ENCODE results near the gene SUSD3.

The SUSD3 gene

DNA sequence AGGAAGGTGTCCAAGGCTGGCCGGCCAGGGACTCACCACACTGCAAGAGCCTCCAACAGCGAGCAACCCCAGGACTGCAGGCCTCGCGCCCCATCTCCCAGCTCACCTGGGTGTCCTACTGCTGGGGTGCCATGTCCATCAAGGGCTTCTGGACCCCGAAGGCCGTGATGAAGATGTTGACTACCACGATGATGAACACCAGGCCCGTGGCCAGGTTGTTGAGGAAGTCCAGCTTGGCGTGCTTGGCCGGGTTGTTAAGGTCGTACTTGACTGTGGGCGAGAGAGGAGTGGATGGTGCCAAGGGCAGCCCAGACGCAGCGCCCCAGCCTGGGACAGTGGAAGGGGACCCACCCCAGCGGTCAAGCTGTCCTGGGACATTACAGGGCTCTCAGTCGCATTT is 66.3 kb downstream of the SUSD3 start:
- no peak for DNase-seq (ENCODE audit: low read depth)
- H3K4me3 ChIP-seq (ENCODE audit: low read depth, low read length), result no peak overlapping the region
- TF ChIP-seq CTCF (IDR thresholded peaks at IDR 0.05; ENCODE audit: low read depth, low read length, missing control alignments), result no peak

- no peak for DNase-seq (ENCODE audit: low read depth)
- H3K4me3 ChIP-seq (ENCODE audit: low read depth, low read length), result no peak overlapping the region
- TF ChIP-seq CTCF (IDR thresholded peaks at IDR 0.05; ENCODE audit: low read depth, low read length, missing control alignments), result no peak
Observed at GRCh38 chr9:93125331-93125894, 66.9 kb downstream of the SUSD3 start.

DNA sequence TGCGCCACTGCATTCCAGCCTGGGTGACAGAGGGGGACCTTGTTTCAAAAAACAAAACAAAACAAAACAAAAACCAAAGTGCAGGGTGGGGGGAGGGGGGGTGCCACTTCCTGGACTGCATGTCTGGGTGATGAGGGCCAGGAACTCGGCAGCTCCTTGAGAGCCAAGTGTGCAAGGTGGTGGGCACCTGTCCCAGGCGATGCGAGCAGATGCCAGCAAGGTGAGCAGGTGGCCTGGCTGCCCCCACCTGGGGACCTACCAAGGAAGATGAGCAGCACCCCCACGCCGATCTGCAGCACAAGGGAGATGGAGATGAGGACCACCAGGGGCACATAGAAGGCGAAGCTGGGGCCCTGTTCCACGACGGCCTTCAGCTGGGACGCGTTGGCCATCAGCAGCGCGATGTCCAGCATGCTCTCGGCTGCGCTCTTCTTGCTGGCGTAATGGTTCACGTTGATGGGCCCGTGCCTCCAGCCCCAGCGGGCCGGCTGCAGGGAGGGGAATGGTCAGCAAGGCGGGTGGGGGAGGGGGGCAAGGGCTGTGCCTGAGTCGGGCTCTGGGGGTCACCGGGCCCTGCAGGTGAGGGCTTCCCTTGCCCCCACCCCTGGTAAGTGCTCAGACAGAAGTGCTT is 67.8 kb downstream of the SUSD3 start:
- TF ChIP-seq CTCF (IDR thresholded peaks at IDR 0.05; ENCODE audit: low read depth, low read length, missing control alignments), result no peak
- no peak overlapping the region for H3K4me3 ChIP-seq (ENCODE audit: low read depth, low read length)
- DNase-seq (ENCODE audit: low read depth), result no peak

DNA sequence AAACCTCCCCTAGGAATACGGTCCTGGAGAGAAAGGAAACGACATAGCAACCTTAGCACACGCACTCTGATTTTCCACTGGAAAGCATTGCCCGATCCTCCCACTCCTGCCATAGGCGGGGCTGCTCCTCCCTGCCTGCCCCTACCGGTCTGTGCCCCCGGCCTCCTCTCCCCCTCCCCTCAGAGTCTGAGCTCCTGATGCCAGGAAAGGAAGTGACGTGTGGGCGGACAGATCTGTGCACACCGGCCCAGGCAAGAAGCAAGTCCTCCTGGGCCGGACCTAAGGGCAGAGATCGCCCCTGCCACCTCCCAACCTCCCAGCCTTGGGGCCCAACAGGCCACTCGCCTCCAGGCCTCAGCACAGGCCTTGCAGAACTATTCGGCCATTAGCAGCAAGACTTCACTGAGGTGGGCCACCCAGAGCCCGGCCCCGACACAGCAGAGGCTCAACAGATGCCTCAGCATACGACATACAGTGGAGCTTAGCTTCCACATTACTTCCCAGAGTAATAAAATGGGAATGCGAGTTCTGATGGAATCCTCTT is 68.4 kb downstream of the SUSD3 start:
- DNase-seq (ENCODE audit: low read depth), result no peak
- no peak overlapping the region for H3K4me3 ChIP-seq (ENCODE audit: low read depth, low read length)
- TF ChIP-seq CTCF (IDR thresholded peaks at IDR 0.05; ENCODE audit: low read depth, low read length, missing control alignments), result no peak

GRCh38 chr9:93127395-93127911 is 69.0 kb downstream of the SUSD3 start:
- no peak for DNase-seq (ENCODE audit: low read depth)
- no peak overlapping the region for H3K4me3 ChIP-seq (ENCODE audit: low read depth, low read length)

DNA sequence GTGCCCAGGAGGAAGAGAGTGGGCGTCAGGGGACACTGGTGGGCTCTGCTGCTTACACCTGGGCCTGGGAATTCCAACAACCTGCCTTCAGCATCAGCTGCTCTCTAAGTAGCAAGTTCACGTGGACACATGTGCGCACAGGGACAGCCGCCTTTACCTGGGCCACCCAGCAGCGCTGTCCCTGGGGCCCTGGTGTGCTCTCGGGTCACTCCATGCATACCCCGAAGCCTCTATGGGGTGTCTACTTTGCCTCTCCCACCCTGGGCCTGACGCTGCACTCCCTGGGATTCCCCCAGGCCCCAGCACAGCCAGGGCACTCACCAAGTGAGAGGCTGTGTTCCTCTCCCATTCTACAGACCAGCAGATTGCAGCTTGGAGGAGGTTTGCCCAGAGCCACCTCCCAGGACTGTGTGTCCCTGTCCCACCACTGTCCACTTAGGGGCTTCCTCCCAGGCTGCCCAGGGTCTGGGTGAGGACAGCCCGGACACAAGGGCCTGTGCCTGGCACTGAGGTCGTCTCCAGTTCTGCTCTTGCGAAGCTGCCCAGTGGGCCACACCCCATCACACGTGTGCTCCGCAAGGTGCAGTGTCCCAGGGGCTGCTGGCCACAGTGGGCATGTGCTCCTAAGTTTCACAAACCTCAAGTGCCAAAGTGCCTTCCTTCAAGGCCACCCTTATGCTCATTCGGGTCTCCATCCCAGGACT is 69.7 kb downstream of the SUSD3 start:
- no peak for TF ChIP-seq CTCF (IDR thresholded peaks at IDR 0.05; ENCODE audit: low read depth, low read length, missing control alignments)
- no peak overlapping the region for H3K4me3 ChIP-seq (ENCODE audit: low read depth, low read length)
- no peak for DNase-seq (ENCODE audit: low read depth)

More at GRCh38 chr9:93127395-93127911, 69.0 kb downstream of the SUSD3 start:
- no peak for TF ChIP-seq CTCF (IDR thresholded peaks at IDR 0.05; ENCODE audit: low read depth, low read length, missing control alignments)
